Stimulated activated CD8-positive, alpha-beta memory T cell treated with anti-CD3 and anti-CD28 coated beads, Interleukin-12 subunit alpha, Interleukin-12 subunit beta, amount 100 ng/mL, for 1 hour (primary cell): ENCODE measurements around the gene CCNY.

ENCODE experiments used
- DNase-seq: peaks from one replicate; pipeline ENCODE4 v3.0.0-alpha.2; 2020; ENCODE audit warnings: low read depth

CCNY gene

GRCh38 chr10:35427543-35427942 is 91.2 kb downstream of the CCNY start:
- DNase-seq = no peak

GRCh38 chr10:35428521-35428920 is 92.2 kb downstream of the CCNY start:
- DNase-seq = no peak

GRCh38 chr10:35432781-35433338 is 96.6 kb downstream of the CCNY start:
- DNase-seq = no peak

- no peak for DNase-seq
These were observed 97.6 kb downstream of the CCNY start for GRCh38 chr10:35433851-35434426.

GRCh38 chr10:35434533-35434932 is 98.2 kb downstream of the CCNY start:
- no peak for DNase-seq

- DNase-seq = no peak
These were observed 99.5 kb downstream of the CCNY start for GRCh38 chr10:35435824-35436223.

GRCh38 chr10:35437829-35438228 is 101.5 kb downstream of the CCNY start:
- DNase-seq = no peak

GRCh38 chr10:35438718-35439571 is 102.6 kb downstream of the CCNY start:
- DNase-seq = no peak

- DNase-seq = no peak
These were observed 103.7 kb downstream of the CCNY start for GRCh38 chr10:35440016-35440415.

GRCh38 chr10:35442028-35442427 is 105.7 kb downstream of the CCNY start:
- DNase-seq = no peak

GRCh38 chr10:35442592-35442991 is 106.3 kb downstream of the CCNY start:
- DNase-seq = no peak

GRCh38 chr10:35443858-35444257 is 107.5 kb downstream of the CCNY start:
- DNase-seq = no peak

GRCh38 chr10:35445150-35445884 is 109.0 kb downstream of the CCNY start:
- DNase-seq = no peak

GRCh38 chr10:35446439-35446838 is 110.1 kb downstream of the CCNY start:
- no peak for DNase-seq

- no peak for DNase-seq
These were observed 111.5 kb downstream of the CCNY start for GRCh38 chr10:35447693-35448407.

- DNase-seq = no peak
These were observed 112.7 kb downstream of the CCNY start for GRCh38 chr10:35448687-35449662.

- no peak for DNase-seq
These were observed 113.6 kb downstream of the CCNY start for GRCh38 chr10:35449944-35450343.

- no peak for DNase-seq
These were observed 115.1 kb downstream of the CCNY start for GRCh38 chr10:35451151-35452016.

GRCh38 chr10:35452171-35452570 is 115.9 kb downstream of the CCNY start:
- no peak for DNase-seq

GRCh38 chr10:35452847-35453246 is 116.5 kb downstream of the CCNY start:
- no peak for DNase-seq
